MM.1S (cell line): ENCODE data around the gene GNG11.

Experiments used
- CTCF ChIP-seq: fragments of 300-600 bp; sonication (generic); IDR thresholded peaks from 2 replicates; pipeline ENCODE4 v1.5.1; 2016; ENCODE audit warnings: antibody characterized with exemption, low read length, mixed read lengths
- EZH2 ChIP-seq: fragments of 300-600 bp; sonication (generic); optimal IDR thresholded peaks from 2 replicates; pipeline ENCODE3; 2017; ENCODE audit warnings: low read depth, mild to moderate bottlenecking, antibody characterized with exemption, low read length, mixed read lengths

GRCh38 chr7:93931655-93932054, 10.1 kb downstream of the GNG11 start:
- TF ChIP-seq CTCF (no peak), EZH2 (no peak)
